K562 (cell line): ENCODE data around the gene G2E3. TPM values are rescaled to one million over a fixed set of nuclear protein-coding genes. Genes with fewer than 3 reads are reported as not detected.

Experiments used
- ATAC-seq: fragments of 200-7000 bp; cut with Tn5 transposase; 3 replicates; pipeline ENCODE4 v1.9.1; 2020; ENCODE audit warnings: moderate library complexity
- BruUV-seq: library from RNA; stranded (reverse); fragments of 400-500 nt; replicated peaks from 2 replicates; lab custom pipeline; 2021; lab: Mats Ljungman, UMichigan
- CTCF ChIA-PET: fragments of 300-600 bp; formaldehyde crosslinking; extraction: SDS; loops from one replicate; lab custom pipeline; 2021; ENCODE audit warnings: low intra/inter-chr PET ratio; lab: Yijun Ruan, JAX
- POLR2A ChIA-PET: fragments of 300-600, 350-650 bp; sonication (Branson Sonifier 250); formaldehyde crosslinking; extraction: SDS; loops from one replicate; lab custom pipeline; 2021; ENCODE audit warnings: antibody characterized with exemption, inconsistent platforms; lab: Yijun Ruan, JAX
- DNase-seq, 4 experiments: peaks; one replicate each; pipeline versions ENCODE4 v3.0.0 to v3.0.0-alpha.2; 2011 to 2018; ENCODE audit warnings: low spot score in 3 of 4, mixed read lengths in 3 of 4; ENCODE audit errors: extremely low read depth in 1 of 4
- FAIRE-seq: peaks from 2 replicates; lab custom pipeline; 2011; peaks lifted over from hg19 to GRCh38; lab: Jason Lieb, UNC
- H2AFZ ChIP-seq: 2 replicates; pipeline ENCODE4 v1.6.0; 2011; ENCODE audit warnings: low read depth, low read length, control low read depth, inconsistent platforms
- H3K27ac ChIP-seq: fragments of 200-600 bp; 3 replicates; pipeline ENCODE4 v1.8.0; 2011; ENCODE audit warnings: low read depth, mild to moderate bottlenecking, control low read depth, inconsistent platforms, low read length, moderate library complexity, mixed read lengths; ENCODE audit errors: extremely low read depth
- H3K27me3 ChIP-seq, 2 experiments: fragments of 300-600 bp in 1 of 2; 2 replicates in 1 of 2; 3 replicates in 1 of 2; pipeline versions ENCODE4 v1.6.0 to v1.8.0; 2011; ENCODE audit warnings: inconsistent platforms in 2 of 2, low read length in 2 of 2, mild to moderate bottlenecking in 1 of 2, mixed read lengths in 1 of 2, moderate library complexity in 1 of 2; ENCODE audit not compliant: control insufficient read depth in 2 of 2, insufficient read depth in 2 of 2
- H3K36me3 ChIP-seq: fragments of 300-600 bp; 3 replicates; pipeline ENCODE4 v1.8.0; 2011; ENCODE audit warnings: mild to moderate bottlenecking, low read length, inconsistent platforms; ENCODE audit not compliant: control insufficient read depth, insufficient read depth
- H3K4me1 ChIP-seq, 2 experiments: fragments of 200-600 bp in 1 of 2; replicated peaks in 1 of 2; 2 replicates in 1 of 2; 3 replicates in 1 of 2; pipeline versions ENCODE4 v1.5.1 to v1.8.0; 2011; ENCODE audit warnings: inconsistent platforms in 2 of 2, low read length in 2 of 2, mild to moderate bottlenecking in 1 of 2, mixed read lengths in 1 of 2, moderate library complexity in 1 of 2; ENCODE audit not compliant: control insufficient read depth in 2 of 2, insufficient read depth in 2 of 2
- H3K4me2 ChIP-seq: 2 replicates; pipeline ENCODE4 v1.6.1; 2011; ENCODE audit warnings: low read length, control low read depth, inconsistent platforms, mixed read lengths; ENCODE audit not compliant: insufficient read depth
- H3K4me3 ChIP-seq: fragments of 200-600 bp; sonication (generic), shearing (Covaris generic); 2 replicates; pipeline ENCODE4 v1.5.1; 2016; ENCODE audit warnings: control low read depth, inconsistent platforms
- H3K79me2 ChIP-seq: fragments of 200-600 bp; 3 replicates; pipeline ENCODE4 v1.8.0; 2011; ENCODE audit warnings: low read length, inconsistent platforms; ENCODE audit not compliant: control insufficient read depth, insufficient read depth
- H3K9ac ChIP-seq, 2 experiments: 2 replicates each; pipeline versions ENCODE4 v1.6.0 to v1.6.1; 2011; ENCODE audit warnings: low read depth in 2 of 2, low read length in 2 of 2, control low read depth in 1 of 2, inconsistent platforms in 1 of 2, mild to moderate bottlenecking in 1 of 2, mixed read lengths in 1 of 2; ENCODE audit not compliant: insufficient read depth in 1 of 2
- H3K9me1 ChIP-seq: one replicate; pipeline ENCODE4 v1.6.0; 2011; ENCODE audit warnings: inconsistent platforms, mild to moderate bottlenecking, low read length, moderate library complexity; ENCODE audit not compliant: control insufficient read depth, insufficient read depth
- H3K9me3 ChIP-seq: replicated peaks from 2 replicates; pipeline ENCODE4 v1.5.1; 2011; ENCODE audit warnings: low read depth, low read length, inconsistent platforms; ENCODE audit not compliant: control insufficient read depth, insufficient read depth
- H4K20me1 ChIP-seq: replicated peaks from 2 replicates; pipeline ENCODE4 v1.6.1; 2011; ENCODE audit warnings: low read length, inconsistent platforms, mixed read lengths; ENCODE audit not compliant: control insufficient read depth, insufficient read depth
- CBX8 ChIP-seq: fragments of 200-600 bp; sonication (generic); IDR thresholded peaks from 2 replicates; pipeline ENCODE4 v1.6.1; 2012; ENCODE audit warnings: borderline replicate concordance, mixed run types, low read depth, mild to moderate bottlenecking, moderate library complexity, mixed read lengths, low read length, control low read depth, inconsistent platforms; ENCODE audit not compliant: poor library complexity, severe bottlenecking; ENCODE audit errors: extremely low read depth
- CHD2 ChIP-seq: IDR thresholded peaks from 2 replicates; pipeline ENCODE4 v1.6.1; 2011; ENCODE audit warnings: low read depth, low read length
- CREM ChIP-seq: IDR thresholded peaks from 2 replicates; pipeline ENCODE4 v1.6.1; 2014; ENCODE audit warnings: antibody characterized with exemption, low read depth
- KLF13 ChIP-seq: fragments of 450-650 bp; IDR thresholded peaks from 2 replicates; pipeline ENCODE4 v1.6.1; 2016; ENCODE audit warnings: missing genetic modification characterization, low read depth, mild to moderate bottlenecking, missing compliant biosample characterization, moderate library complexity, borderline replicate concordance
- PTBP1 ChIP-seq: fragments of 200-400 bp; formaldehyde crosslinking; IDR thresholded peaks from 2 replicates; pipeline ENCODE4 v1.6.1; 2017; ENCODE audit warnings: low read depth, low read length
- RBM39 ChIP-seq: fragments of 200-400 bp; formaldehyde crosslinking; optimal IDR thresholded peaks from 2 replicates; pipeline ENCODE3; 2018; ENCODE audit warnings: low read depth, low read length
- TGIF2 ChIP-seq: sonication (generic); formaldehyde crosslinking; IDR thresholded peaks from 2 replicates; pipeline ENCODE4 v1.8.1; 2022; ENCODE audit warnings: mild to moderate bottlenecking, missing genetic modification reagents, moderate library complexity
- ZNF3 ChIP-seq: fragments of 250-450 bp; sonication (Bioruptor Pico); IDR thresholded peaks from 2 replicates; pipeline ENCODE4 v1.5.0; 2021; ENCODE audit warnings: mild to moderate bottlenecking, moderate library complexity
- ZNF57 ChIP-seq: fragments of 450-650 bp; formaldehyde crosslinking; IDR thresholded peaks from 2 replicates; pipeline ENCODE4 v1.4.0; 2020; ENCODE audit warnings: mild to moderate bottlenecking, moderate library complexity
- ZNF77 ChIP-seq: fragments of 250-450 bp; sonication (Bioruptor Pico); IDR thresholded peaks from 2 replicates; pipeline ENCODE4 v1.5.0; 2020
- WGBS: fragments of 100-300 bp; shearing (Covaris generic); methylation state at CpG from one replicate; pipeline ENCODE4 v1.1.6; 2016; ENCODE audit warnings: low coverage, mixed read lengths; ENCODE audit not compliant: insufficient coverage; ENCODE audit errors: missing lambda C conversion rate; 5-methylcytosine and 5-hydroxymethylcytosine counted together
- in situ Hi-C: fragments of 300-500 bp; cut with MboI; formaldehyde crosslinking; loops from 4 replicates; pipeline ENCODE4 v1.15.0; 2018; ENCODE audit warnings: inconsistent platforms, mixed read lengths
- intact Hi-C: fragments of 100-400 bp; cut with micrococcal nuclease; formaldehyde crosslinking; loops from 2 replicates; pipeline ENCODE4 v1.14.2; 2022
- polyA plus RNA-seq, 8 experiments: library from polyadenylated mRNA; depleted of rRNA in 4 of 8; stranded (reverse) in 5 of 8; unstranded in 3 of 8; fragments of >200 nt; fragmentation: Nextera tagmentation in 2 of 8; fragmentation: Illumina TruSeq in 1 of 8; extraction: Ambion mirVana in 2 of 8; extraction: Trizol in 1 of 8; gene quantifications; 2 replicates each; pipeline versions ENCODE4 v1.2.1 to v1.2.3, GENCODE V29; 2011 to 2014; ENCODE audit warnings: inconsistent platforms in 1 of 8, missing spikeins in 1 of 8
- total RNA-seq, 7 experiments: library from RNA; depleted of rRNA in 6 of 7; stranded (reverse); fragments of >200 nt in 6 of 7; fragmentation: Illumina TruSeq in 2 of 7; extraction: Trizol in 2 of 7; gene quantifications; 2 replicates each; pipeline versions ENCODE4 v1.2.1 to v1.2.3, GENCODE V29; 2011 to 2021; ENCODE audit warnings: low replicate concordance in 1 of 7
- TF ChIP-seq, protein P1 (sequence below), 2 experiments: fragments of 450-650 bp; IDR thresholded peaks; 2 replicates each; pipeline ENCODE4 v1.6.1; 2016; ENCODE audit warnings: mild to moderate bottlenecking in 2 of 2, borderline replicate concordance in 1 of 2, low read depth in 1 of 2, moderate library complexity in 1 of 2
- TF ChIP-seq, protein P2 (sequence below): fragments of 250-450 bp; sonication (Bioruptor Pico); IDR thresholded peaks from 2 replicates; pipeline ENCODE4 v1.4.0; 2020; ENCODE audit warnings: mild to moderate bottlenecking

G2E3 gene
- total and polyA plus RNA-seq, 9 of the 15 experiments (the other 6 are each of a cell fraction or from before 2014, with no cell fraction given) = 9.8 to 53.5 (median 24.7) TPM

- no peak for TF ChIP-seq CBX8
- TF ChIP-seq, all 486 proteins: peak for 0
Observed at GRCh38 chr14:30624132-30624423, 65.1 kb downstream of the G2E3 start (continued).

GRCh38 chr14:30625533-30625932 is 66.6 kb downstream of the G2E3 start:
- Histone ChIP-seq H3K4me1 (peaks cover 0 to 9% of the 10 kb centered on the region in 2 experiments; a peak in 4 of 5 replicates), H3K79me2 (peaks cover 81% of the 10 kb centered on the region), H3K27ac (no peak overlapping the region), H3K36me3 (peaks cover 31% of the 10 kb centered on the region), H3K9me3 (no peaks in the 10 kb centered on the region; the same call in 1 of the 2 replicates), H3K27me3 (no peaks in the 10 kb centered on the region), H3K4me2 (no peak overlapping the region), H3K9ac (no peak overlapping the region), H2AFZ (no peak overlapping the region), H3K4me3 (no peak overlapping the region), H3K9me1 (no peaks in the 10 kb centered on the region), H4K20me1 (no peaks in the 10 kb centered on the region; the same call in 1 of the 2 replicates)
- CTCF ChIA-PET = no interaction called here
- ATAC-seq (no peak), DNase-seq (no peak), FAIRE-seq (no peak)
- POLR2A ChIA-PET = interaction anchor here (0.6 to 0.8 kb wide), 2 partner anchors 73 to 1849 kb away, joined by 3 to 4 read pairs; no protein-coding TSS in a partner anchor
- no TSS peak for BruUV-seq
- intact Hi-C loops (no loop called here), in situ Hi-C loops (no loop called here)
- WGBS = 92% methylated on average over 3 of the region's 3 CpGs
- no peak for TF ChIP-seq ZNF77 (CRISPR knock-in tag)
- TF ChIP-seq, protein P1, sequence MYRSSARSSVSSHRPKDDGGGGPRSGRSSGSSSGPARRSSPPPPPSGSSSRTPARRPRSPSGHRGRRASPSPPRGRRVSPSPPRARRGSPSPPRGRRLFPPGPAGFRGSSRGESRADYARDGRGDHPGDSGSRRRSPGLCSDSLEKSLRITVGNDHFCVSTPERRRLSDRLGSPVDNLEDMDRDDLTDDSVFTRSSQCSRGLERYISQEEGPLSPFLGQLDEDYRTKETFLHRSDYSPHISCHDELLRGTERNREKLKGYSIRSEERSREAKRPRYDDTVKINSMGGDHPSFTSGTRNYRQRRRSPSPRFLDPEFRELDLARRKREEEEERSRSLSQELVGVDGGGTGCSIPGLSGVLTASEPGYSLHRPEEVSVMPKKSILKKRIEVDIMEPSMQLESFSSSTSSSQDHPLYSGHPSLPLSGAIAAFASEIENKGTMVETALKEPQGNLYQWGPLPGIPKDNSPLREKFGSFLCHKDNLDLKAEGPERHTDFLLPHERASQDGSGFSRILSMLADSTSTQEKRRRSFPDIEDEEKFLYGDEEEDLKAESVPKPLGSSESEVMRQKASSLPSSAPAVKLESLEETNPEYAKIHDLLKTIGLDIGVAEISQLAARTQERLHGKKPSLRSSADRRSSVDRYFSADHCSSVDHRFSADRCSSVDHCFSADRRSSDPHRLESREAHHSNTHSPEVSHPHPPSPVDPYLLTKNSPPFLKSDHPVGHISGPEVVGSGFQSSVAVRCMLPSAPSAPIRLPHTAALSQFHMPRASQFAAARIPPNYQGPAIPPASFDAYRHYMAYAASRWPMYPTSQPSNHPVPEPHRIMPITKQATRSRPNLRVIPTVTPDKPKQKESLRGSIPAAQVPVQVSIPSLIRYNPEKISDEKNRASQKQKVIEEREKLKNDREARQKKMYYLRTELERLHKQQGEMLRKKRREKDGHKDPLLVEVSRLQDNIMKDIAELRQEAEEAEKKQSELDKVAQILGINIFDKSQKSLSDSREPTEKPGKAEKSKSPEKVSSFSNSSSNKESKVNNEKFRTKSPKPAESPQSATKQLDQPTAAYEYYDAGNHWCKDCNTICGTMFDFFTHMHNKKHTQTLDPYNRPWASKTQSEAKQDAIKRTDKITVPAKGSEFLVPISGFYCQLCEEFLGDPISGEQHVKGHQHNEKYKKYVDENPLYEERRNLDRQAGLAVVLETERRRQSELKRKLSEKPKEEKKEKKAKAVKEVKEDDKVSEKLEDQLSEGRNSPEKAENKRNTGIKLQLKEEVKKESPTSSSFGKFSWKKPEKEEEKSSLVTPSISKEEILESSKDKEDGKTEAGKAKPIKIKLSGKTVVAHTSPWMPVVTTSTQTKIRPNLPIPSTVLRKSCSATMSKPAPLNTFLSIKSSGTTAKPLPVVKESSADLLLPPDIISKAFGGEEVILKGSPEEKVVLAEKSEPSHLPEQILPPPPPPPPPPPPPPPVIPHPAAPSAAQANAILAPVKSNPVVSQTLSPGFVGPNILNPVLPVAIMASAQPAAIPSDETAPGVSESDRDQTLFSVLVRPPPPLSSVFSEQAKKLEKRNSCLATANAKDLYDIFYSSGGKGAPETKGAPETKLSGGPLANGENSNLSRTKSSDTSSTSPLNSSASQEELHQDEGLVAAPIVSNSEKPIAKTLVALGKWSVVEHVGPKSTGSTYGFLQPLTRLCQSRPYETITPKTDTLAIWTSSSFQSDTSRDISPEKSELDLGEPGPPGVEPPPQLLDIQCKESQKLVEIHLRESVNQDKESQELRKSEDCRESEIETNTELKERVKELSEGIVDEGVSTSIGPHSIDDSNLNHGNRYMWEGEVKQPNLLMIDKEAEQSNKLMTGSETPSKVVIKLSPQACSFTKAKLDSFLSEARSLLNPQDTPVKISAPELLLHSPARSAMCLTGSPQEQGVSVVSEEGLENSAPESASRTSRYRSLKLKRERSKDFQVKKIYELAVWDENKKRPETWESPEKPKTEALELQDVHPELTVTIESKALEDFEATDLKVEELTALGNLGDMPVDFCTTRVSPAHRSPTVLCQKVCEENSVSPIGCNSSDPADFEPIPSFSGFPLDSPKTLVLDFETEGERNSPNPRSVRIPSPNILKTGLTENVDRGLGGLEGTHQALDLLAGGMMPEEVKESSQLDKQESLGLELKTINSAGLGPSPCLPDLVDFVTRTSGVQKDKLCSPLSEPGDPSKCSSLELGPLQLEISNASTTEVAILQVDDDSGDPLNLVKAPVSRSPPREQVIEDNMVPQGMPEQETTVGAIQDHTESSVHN (IDR thresholded peaks at IDR 0.05; ENCODE audit: borderline replicate concordance in 1 of 2, low read depth in 1 of 2) = no peak
- TF ChIP-seq CHD2 = no peak
- no peak for TF ChIP-seq ZNF57 (CRISPR knock-in tag)
- no peak for TF ChIP-seq PTBP1
- no peak for TF ChIP-seq TGIF2 (CRISPR knock-in tag)
- no peak for TF ChIP-seq ZNF3
- TF ChIP-seq KLF13 (tag) = no peak
- TF ChIP-seq RBM39 = no peak
- no peak for TF ChIP-seq CREM
- TF ChIP-seq, protein P2, sequence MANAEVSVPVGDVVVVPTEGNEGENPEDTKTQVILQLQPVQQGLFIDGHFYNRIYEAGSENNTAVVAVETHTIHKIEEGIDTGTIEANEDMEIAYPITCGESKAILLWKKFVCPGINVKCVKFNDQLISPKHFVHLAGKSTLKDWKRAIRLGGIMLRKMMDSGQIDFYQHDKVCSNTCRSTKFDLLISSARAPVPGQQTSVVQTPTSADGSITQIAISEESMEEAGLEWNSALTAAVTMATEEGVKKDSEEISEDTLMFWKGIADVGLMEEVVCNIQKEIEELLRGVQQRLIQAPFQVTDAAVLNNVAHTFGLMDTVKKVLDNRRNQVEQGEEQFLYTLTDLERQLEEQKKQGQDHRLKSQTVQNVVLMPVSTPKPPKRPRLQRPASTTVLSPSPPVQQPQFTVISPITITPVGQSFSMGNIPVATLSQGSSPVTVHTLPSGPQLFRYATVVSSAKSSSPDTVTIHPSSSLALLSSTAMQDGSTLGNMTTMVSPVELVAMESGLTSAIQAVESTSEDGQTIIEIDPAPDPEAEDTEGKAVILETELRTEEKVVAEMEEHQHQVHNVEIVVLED (CRISPR knock-in tag) = no peak
